Body of pancreas (tissue), 4 donors: ENCODE measurements around the gene YES1. TPM values are rescaled to one million over a fixed set of nuclear protein-coding genes. Genes with fewer than 3 reads are reported as not detected.
"Not testable (repeated sequence)": the region's sequence is repeated elsewhere in the genome, so short reads cannot be mapped to it uniquely, and the experiment has no call there.

ENCODE experiments used
- ATAC-seq: fragments of 150-250 bp; one replicate; pipeline ENCODE4 v1.9.1; 2016
- DNase-seq, 4 donors: peaks; one replicate each; pipeline ENCODE4 v3.0.0-alpha.2; 2019
- H3K27ac ChIP-seq, 4 donors: fragments of 200-600 bp; sonication (generic); 1 replicate in 3 of 4; 2 replicates in 1 of 4; pipeline versions ENCODE4 v1.5.1 to v1.6.1; 2016 to 2019; ENCODE audit warnings: mild to moderate bottlenecking in 1 of 4, mixed read lengths in 1 of 4, moderate library complexity in 1 of 4
- H3K27me3 ChIP-seq, 2 donors: fragments of 200-600 bp; sonication (generic); one replicate each; pipeline ENCODE4 v1.6.0; 2016; ENCODE audit warnings: mild to moderate bottlenecking in 1 of 2
- H3K36me3 ChIP-seq, 2 donors: fragments of 200-600 bp; sonication (generic); replicated peaks in 1 of 2; 2 replicates each; pipeline ENCODE4 v1.5.1; 2016; ENCODE audit warnings: low read depth in 2 of 2; ENCODE audit not compliant: insufficient read depth in 1 of 2
- H3K4me1 ChIP-seq: fragments of 200-600 bp; sonication (generic); one replicate; pipeline ENCODE4 v1.6.0; 2016
- H3K4me3 ChIP-seq, 2 donors: fragments of 200-600 bp; sonication (generic); 1 replicate in 1 of 2; 2 replicates in 1 of 2; pipeline ENCODE4 v1.5.1; 2016 to 2019
- H3K9me3 ChIP-seq, 3 donors: fragments of 200-600 bp; sonication (generic); 1 replicate in 2 of 3; 2 replicates in 1 of 3; pipeline ENCODE4 v1.5.1; 2016
- POLR2A ChIP-seq, 3 donors: fragments of 450-650 bp; IDR thresholded peaks; one replicate each; pipeline ENCODE4 v1.6.1; 2016; ENCODE audit warnings: antibody characterized with exemption in 3 of 3, mild to moderate bottlenecking in 2 of 3
- WGBS, 2 donors: methylation state at CpG; one replicate each; pipeline ENCODE4 v1.1.5; 2017; 5-methylcytosine and 5-hydroxymethylcytosine counted together
- intact Hi-C: fragments of 100-400 bp; cut with DNase I; formaldehyde crosslinking; loops from one replicate; pipeline ENCODE4 v1.15.1; 2023
- total RNA-seq, 2 donors: library from RNA; depleted of rRNA; stranded (reverse); fragments of >200 nt; gene quantifications; one replicate each; pipeline ENCODE4 v1.1.0, GENCODE V29; 2016
- TF ChIP-seq, protein P1 (sequence below), 7 experiments: fragments of 450-650 bp in 4 of 7; fragments of 200-600 bp in 3 of 7; sonication (generic) in 3 of 7; IDR thresholded peaks; one replicate each; pipeline ENCODE4 v1.5.1; 2016 to 2019; ENCODE audit warnings: antibody characterized with exemption in 7 of 7

The YES1 gene
- total RNA-seq, 2 donors from 2014 or later = 50.4 to 51.4 TPM

GRCh38 chr18:799943-800342, 12.1 kb downstream of the YES1 start:
- H3K36me3 ChIP-seq = no peaks in the 10 kb centered on the region
- TF ChIP-seq POLR2A (IDR thresholded peaks at IDR 0.05) = no peak
- TF ChIP-seq, protein P1, sequence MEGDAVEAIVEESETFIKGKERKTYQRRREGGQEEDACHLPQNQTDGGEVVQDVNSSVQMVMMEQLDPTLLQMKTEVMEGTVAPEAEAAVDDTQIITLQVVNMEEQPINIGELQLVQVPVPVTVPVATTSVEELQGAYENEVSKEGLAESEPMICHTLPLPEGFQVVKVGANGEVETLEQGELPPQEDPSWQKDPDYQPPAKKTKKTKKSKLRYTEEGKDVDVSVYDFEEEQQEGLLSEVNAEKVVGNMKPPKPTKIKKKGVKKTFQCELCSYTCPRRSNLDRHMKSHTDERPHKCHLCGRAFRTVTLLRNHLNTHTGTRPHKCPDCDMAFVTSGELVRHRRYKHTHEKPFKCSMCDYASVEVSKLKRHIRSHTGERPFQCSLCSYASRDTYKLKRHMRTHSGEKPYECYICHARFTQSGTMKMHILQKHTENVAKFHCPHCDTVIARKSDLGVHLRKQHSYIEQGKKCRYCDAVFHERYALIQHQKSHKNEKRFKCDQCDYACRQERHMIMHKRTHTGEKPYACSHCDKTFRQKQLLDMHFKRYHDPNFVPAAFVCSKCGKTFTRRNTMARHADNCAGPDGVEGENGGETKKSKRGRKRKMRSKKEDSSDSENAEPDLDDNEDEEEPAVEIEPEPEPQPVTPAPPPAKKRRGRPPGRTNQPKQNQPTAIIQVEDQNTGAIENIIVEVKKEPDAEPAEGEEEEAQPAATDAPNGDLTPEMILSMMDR (IDR thresholded peaks at IDR 0.05) = no peak
- no peak overlapping the region for H3K27ac ChIP-seq
- DNase-seq (no peak), ATAC-seq (no peak)
- 93% methylated on average over 1 of the region's 1 CpG for WGBS, 2 donors
- no peaks in the 10 kb centered on the region for H3K27me3 ChIP-seq
- intact Hi-C loops = no loop called here
- H3K9me3 ChIP-seq = no peaks in the 10 kb centered on the region
- no peak overlapping the region for H3K4me3 ChIP-seq
- H3K4me1 ChIP-seq = peaks cover 9% of the 10 kb centered on the region

GRCh38 chr18:795383-795782, 16.7 kb downstream of the YES1 start:
- H3K4me1 ChIP-seq, H3K27me3 ChIP-seq, intact Hi-C loops, H3K4me3 ChIP-seq, DNase-seq, H3K27ac ChIP-seq, ATAC-seq, H3K9me3 ChIP-seq, H3K36me3 ChIP-seq: not testable (repeated sequence)
- WGBS, 2 donors = 93 to 94% methylated on average over 1 of the region's 1 CpG

DNA sequence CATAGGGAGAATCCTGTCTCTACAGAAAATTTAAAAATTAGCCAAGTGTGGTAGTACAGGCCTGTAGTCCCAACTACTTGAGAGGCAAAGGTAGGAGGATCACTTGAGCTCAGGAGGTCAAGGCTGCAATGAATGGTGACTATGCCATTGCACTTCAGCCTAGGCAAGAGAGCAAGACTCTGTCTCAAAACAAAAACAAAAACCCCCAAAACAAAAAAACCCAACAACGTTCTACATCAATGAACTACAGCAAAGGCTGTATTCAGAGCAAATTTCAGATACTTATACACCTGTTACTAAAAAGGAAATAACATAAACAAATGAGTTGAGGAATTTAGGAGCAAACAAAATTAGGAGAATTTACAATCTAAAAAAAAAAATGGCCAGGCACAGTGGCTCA, 22.6 kb downstream of the YES1 start:
- DNase-seq = no peak
- Histone ChIP-seq H3K27me3 (no peaks in the 10 kb centered on the region), H3K4me3 (no peak overlapping the region), H3K27ac (no peak overlapping the region), H3K36me3 (no peaks in the 10 kb centered on the region), H3K9me3 (no peaks in the 10 kb centered on the region), H3K4me1 (peaks cover 10% of the 10 kb centered on the region)
- WGBS, 2 donors = 95% methylated on average over 1 of the region's 1 CpG
- TF ChIP-seq, protein P1 (IDR thresholded peaks at IDR 0.05) = no peak
- no peak for TF ChIP-seq POLR2A (IDR thresholded peaks at IDR 0.05)
- ATAC-seq = no peak
- intact Hi-C loops = no loop called here

DNA sequence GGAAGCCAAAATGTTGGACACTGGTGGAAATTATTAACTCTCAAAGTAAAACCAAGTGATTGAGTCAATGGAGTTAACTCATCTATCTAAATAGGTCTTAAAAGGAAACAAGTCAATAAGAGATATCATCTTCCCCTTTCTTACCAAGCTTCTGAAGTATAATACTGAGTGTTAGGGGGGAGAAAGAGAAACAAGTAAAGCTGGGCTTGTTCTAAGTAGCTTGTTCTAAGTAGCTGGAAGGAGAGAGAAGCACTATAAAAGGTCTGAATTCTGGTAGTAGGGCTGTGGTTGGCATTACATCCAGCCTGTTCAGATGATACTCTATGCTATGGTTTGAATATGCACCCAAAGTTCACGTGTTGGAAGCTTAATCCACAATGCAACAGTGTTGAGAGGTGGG, 26.8 kb downstream of the YES1 start:
- ATAC-seq (no peak), DNase-seq (no peak)
- no peaks in the 10 kb centered on the region for H3K36me3 ChIP-seq
- intact Hi-C loops = no loop called here
- H3K4me3 ChIP-seq = no peak overlapping the region
- H3K27ac ChIP-seq = no peak overlapping the region
- TF ChIP-seq POLR2A (IDR thresholded peaks at IDR 0.05) = no peak
- TF ChIP-seq, protein P1 (IDR thresholded peaks at IDR 0.05) = no peak
- no peaks in the 10 kb centered on the region for H3K27me3 ChIP-seq
- no peaks in the 10 kb centered on the region for H3K9me3 ChIP-seq
- 64 to 100% methylated on average over 1 of the region's 1 CpG for WGBS, 2 donors
- peaks cover 18% of the 10 kb centered on the region for H3K4me1 ChIP-seq

DNA sequence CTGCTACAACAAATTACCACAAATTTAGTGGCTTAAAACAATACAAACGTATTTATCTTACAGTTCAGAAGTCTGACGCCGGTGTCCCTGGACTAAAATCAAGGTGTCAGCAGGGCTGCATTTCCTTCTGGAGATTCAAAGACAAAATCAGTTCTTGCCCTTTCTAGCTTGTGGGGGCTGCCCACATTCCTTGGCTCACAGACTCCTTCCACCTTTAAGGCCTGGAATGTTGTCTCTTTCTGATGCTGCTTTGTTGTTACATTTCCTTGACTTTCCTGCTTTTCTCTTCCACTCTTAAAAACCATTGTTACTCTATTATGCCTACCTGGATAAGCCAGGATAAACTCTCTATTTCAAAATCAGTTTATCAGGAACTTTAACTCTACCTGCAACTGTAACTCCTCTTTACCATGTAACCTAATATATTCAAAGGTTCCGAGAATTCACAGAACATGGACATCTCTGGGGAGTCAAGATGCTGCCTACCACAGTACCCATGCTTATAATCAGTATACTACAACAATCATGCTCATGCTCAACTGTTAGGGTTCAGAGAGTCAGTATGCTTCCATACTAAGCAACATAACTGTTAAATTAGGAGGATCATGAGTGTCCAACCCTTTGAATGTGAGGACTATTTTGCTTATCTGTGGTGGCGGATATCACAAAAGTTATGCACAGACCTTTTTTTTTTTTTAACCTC, 27.4 kb downstream of the YES1 start:
- TF ChIP-seq, protein P1 (IDR thresholded peaks at IDR 0.05) = no peak
- TF ChIP-seq POLR2A (IDR thresholded peaks at IDR 0.05) = no peak
- no peaks in the 10 kb centered on the region for H3K9me3 ChIP-seq
- H3K27ac ChIP-seq = no peak overlapping the region
- no peak for DNase-seq
- ATAC-seq = no peak
- H3K36me3 ChIP-seq = no peaks in the 10 kb centered on the region
- no peaks in the 10 kb centered on the region for H3K27me3 ChIP-seq
- H3K4me1 ChIP-seq = peaks cover 19% of the 10 kb centered on the region
- intact Hi-C loops = no loop called here
- WGBS, 2 donors = 56 to 65% methylated on average over 5 of the region's 5 CpGs
- H3K4me3 ChIP-seq = no peak overlapping the region
